Heart left ventricle (tissue), 16 donors: ENCODE measurements around the gene LRRC27. TPM values are rescaled to one million over a fixed set of nuclear protein-coding genes. Genes with fewer than 3 reads are reported as not detected.

Source experiments
- ATAC-seq, 4 donors: fragments of 200-7000 bp; cut with Tn5 transposase; one replicate each; pipeline ENCODE4 v1.9.1; 2020 to 2022; ENCODE audit warnings: moderate library complexity in 4 of 4, mild to moderate bottlenecking in 3 of 4, moderate number of reproducible peaks in 1 of 4
- DNase-seq, 5 donors: peaks; one replicate each; pipeline ENCODE4 v3.0.0-alpha.2; 2020
- H3K27ac ChIP-seq, 12 donors: fragments of 200-600 bp; sonication (generic) in 4 of 12; one replicate each; pipeline versions ENCODE4 v1.5.0 to v1.8.0; 2016 to 2022; ENCODE audit warnings: mild to moderate bottlenecking in 2 of 12
- H3K27me3 ChIP-seq, 9 donors: fragments of 200-600 bp; sonication (generic) in 2 of 9; one replicate each; pipeline versions ENCODE4 v1.5.1 to v1.8.0; 2016 to 2022; ENCODE audit warnings: mild to moderate bottlenecking in 3 of 9
- H3K36me3 ChIP-seq, 9 donors: fragments of 200-600 bp; sonication (generic) in 2 of 9; one replicate each; pipeline versions ENCODE4 v1.5.0 to v1.8.0; 2018 to 2022; ENCODE audit warnings: mild to moderate bottlenecking in 2 of 9
- H3K4me1 ChIP-seq, 12 donors: fragments of 200-600 bp; sonication (generic) in 4 of 12; one replicate each; pipeline versions ENCODE4 v1.5.0 to v1.8.0; 2016 to 2022; ENCODE audit warnings: mild to moderate bottlenecking in 3 of 12
- H3K4me3 ChIP-seq, 12 donors: fragments of 200-600 bp; sonication (generic) in 4 of 12; one replicate each; pipeline versions ENCODE4 v1.5.0 to v1.8.0; 2017 to 2022; ENCODE audit warnings: mild to moderate bottlenecking in 9 of 12, moderate library complexity in 4 of 12
- H3K9me3 ChIP-seq, 12 donors: fragments of 200-600 bp; sonication (generic) in 4 of 12; one replicate each; pipeline versions ENCODE4 v1.5.0 to v1.8.0; 2016 to 2022; ENCODE audit warnings: mild to moderate bottlenecking in 1 of 12
- POLR2A ChIP-seq, 2 donors: fragments of 450-650 bp; IDR thresholded peaks; one replicate each; pipeline ENCODE4 v1.6.1; 2017; ENCODE audit warnings: antibody characterized with exemption in 2 of 2, mild to moderate bottlenecking in 2 of 2, moderate library complexity in 2 of 2
- WGBS, 4 donors: extraction: QIAGEN DNeasy Blood & Tissue Kit in 2 of 4; methylation state at CpG; one replicate each; pipeline versions ENCODE4 v1.1.5 to v1.1.7; 2013 to 2018; 5-methylcytosine and 5-hydroxymethylcytosine counted together
- intact Hi-C, 10 donors: fragments of 100-400 bp; cut with DNase I; formaldehyde crosslinking; loops; one replicate each; pipeline versions ENCODE4 v1.11.1 to v1.14.2; 2022
- polyA plus RNA-seq, 2 donors: library from polyadenylated mRNA; stranded (reverse); fragments of 200-250 nt; gene quantifications; one replicate each; pipeline ENCODE4 v1.2.3, GENCODE V29; 2013
- total RNA-seq, 9 donors: library from RNA; depleted of rRNA in 2 of 9; stranded (reverse); fragments of >200 nt in 2 of 9; fragmentation: NEBNext Ultra II Directional in 3 of 9; extraction: Animal tissue kit (Norgen Biotek cat#: 25700) in 3 of 9; gene quantifications; one replicate each; pipeline versions ENCODE4 v1.1.0 to v1.2.4, GENCODE V29; 2016 to 2023
- TF ChIP-seq, protein P1 (sequence below), 12 donors: fragments of 200-600 bp; sonication (generic) in 4 of 12; IDR thresholded peaks; one replicate each; pipeline versions ENCODE4 v1.5.0 to v1.8.0; 2018 to 2022; ENCODE audit warnings: antibody characterized with exemption in 12 of 12, mild to moderate bottlenecking in 5 of 12
- donor health status: ischemic (EF 13 %, LVEDD 7.1; RV severe dilation, severe dysfunction).
- donor health status: healthy with polysubstance abuse.
- donor health status: DM: no; HTN: yes; CAD: no.
- donor health status: DM: no; HTN: no; CAD: no.
- donor health status: ischemic (EF 25% LVEDD 6.9; RV normal size, moderate dysfunction).
- donor health status: ischemic (EF 25% LVEDD 5.7; RV mildly dilated, moderate dysfunction).
- donor health status: healthy.
- donor health status: DM: yes; HTN: yes; CAD: no.
- donor health status: ischemic (EF 35%, LVEDD 5.7; RV mildly dilated, moderate dysfunction).
- donor health status: nonischemic (EF 11% LVEDD 7.7; RV severe dilation, severe dysfunction).
- donor health status: DM: yes; HTN: yes; CAD: no.
- donor health status: PGD.
- donor health status: ischemic (EF 29% LVEDD 5.4; RV normal size, mild dysfunction).
- donor health status: nonischemic (EF 23%, LVEDD 6.1; RV moderate dilation, normal function).

The LRRC27 gene
- total and polyA plus RNA-seq, 11 donors, result 2.6 to 8.9 (median 5.1) TPM

DNA sequence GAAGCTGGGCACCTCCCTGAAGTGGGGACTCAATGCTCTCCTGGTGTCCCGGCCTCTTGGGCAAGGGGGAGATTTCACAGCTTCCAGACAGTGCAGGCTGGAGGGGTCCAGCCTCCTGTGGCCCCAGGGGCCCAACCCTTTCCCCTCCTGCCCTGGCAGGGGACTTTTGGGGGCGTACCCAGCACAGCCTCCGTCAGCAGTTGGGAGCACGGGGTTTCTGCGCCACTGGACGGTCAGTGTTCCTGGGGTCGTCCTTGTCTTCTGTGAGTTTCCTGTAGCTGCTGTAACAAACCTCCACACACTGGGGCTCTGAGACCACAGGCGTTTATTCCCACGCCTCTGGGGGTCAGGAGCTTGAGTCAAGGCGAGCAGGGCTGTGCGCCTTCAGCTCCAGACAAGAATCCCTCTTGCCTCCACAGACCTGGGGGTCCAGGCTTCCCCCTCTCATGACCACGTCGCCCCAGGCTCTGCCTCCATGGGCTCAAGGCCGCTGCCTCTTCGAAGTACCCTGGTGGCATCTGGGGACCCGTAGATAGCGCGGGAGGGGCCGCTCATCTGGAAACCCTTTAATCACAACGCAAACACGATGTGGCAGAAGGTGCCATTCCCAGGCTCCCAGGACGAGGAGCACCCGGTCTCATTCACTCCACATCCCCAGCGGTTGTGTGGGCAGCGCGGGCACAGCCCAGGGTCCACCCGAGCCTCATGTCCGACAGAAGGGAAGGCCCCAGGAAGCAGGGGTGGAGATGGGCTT is 79.0 kb downstream of the LRRC27 start:
- TF ChIP-seq, protein P1, sequence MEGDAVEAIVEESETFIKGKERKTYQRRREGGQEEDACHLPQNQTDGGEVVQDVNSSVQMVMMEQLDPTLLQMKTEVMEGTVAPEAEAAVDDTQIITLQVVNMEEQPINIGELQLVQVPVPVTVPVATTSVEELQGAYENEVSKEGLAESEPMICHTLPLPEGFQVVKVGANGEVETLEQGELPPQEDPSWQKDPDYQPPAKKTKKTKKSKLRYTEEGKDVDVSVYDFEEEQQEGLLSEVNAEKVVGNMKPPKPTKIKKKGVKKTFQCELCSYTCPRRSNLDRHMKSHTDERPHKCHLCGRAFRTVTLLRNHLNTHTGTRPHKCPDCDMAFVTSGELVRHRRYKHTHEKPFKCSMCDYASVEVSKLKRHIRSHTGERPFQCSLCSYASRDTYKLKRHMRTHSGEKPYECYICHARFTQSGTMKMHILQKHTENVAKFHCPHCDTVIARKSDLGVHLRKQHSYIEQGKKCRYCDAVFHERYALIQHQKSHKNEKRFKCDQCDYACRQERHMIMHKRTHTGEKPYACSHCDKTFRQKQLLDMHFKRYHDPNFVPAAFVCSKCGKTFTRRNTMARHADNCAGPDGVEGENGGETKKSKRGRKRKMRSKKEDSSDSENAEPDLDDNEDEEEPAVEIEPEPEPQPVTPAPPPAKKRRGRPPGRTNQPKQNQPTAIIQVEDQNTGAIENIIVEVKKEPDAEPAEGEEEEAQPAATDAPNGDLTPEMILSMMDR (IDR thresholded peaks at IDR 0.05), result no peak
- no peak for TF ChIP-seq POLR2A (IDR thresholded peaks at IDR 0.05)
- H3K27ac ChIP-seq, result peak overlapping the region in 9 of 12 donors; percentile 4 to 81 (median 31)
- H3K9me3 ChIP-seq, result no peaks in the 10 kb centered on the region
- H3K27me3 ChIP-seq, result no peaks in the 10 kb centered on the region
- ATAC-seq (no peak), DNase-seq (peak in 1 of 5 donors; percentile 54)
- 82 to 89% (median 84%) methylated on average over 19 to 28 of the region's 28 CpGs for WGBS, 4 donors
- peaks cover 0 to 68% (median 44%) of the 10 kb centered on the region in 12 donors for H3K4me1 ChIP-seq
- H3K36me3 ChIP-seq, result peaks cover 0 to 11% (median 6%) of the 10 kb centered on the region in 9 donors
- intact Hi-C loops, result no loop called here
- H3K4me3 ChIP-seq, result no peak overlapping the region

DNA sequence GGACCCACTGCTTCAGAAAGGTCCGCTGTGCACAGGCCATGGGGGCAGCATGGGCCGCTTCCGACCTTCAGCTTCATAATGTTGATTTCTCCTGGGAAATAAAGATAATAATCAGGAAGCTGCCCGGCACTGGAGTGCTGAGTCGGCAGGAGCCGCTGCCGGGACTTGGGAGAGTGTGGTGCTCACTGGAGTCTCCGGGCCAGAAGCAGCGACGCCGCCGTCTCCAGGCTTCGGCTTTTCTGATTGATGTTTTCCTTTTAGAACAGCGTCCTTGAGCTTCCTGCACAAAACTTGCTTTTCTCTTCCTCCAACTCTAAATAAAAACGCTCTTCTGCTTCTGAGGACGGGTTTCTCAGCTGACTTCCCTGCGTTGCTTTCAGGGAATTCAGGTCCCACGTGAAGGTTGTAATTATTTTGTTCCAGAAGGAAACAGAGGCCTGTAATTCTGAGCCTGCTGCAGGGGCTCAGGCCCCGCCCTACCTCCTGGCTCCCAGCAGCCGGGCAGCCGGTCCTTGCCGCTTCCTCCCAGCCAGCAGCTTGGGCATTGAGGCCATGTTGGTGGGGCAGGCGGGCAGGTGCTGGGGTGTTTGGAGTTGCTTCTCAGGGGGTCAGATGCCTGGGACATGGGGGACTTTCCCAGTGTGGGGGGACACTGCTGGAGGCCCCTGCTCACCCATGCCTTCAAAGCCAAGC is 79.7 kb downstream of the LRRC27 start:
- intact Hi-C loops, result no loop called here
- H3K36me3 ChIP-seq, result peaks cover 0 to 3% (median 0%) of the 10 kb centered on the region in 9 donors
- ATAC-seq (no peak), DNase-seq (peak in 1 of 5 donors; percentile 65)
- H3K4me3 ChIP-seq, result no peak overlapping the region
- WGBS, 4 donors, result 39 to 59% (median 50%) methylated on average over 20 to 23 of the region's 23 CpGs
- H3K27ac ChIP-seq, result peak overlapping the region in 9 of 12 donors; percentile 4 to 81 (median 31)
- TF ChIP-seq POLR2A (IDR thresholded peaks at IDR 0.05), result no peak
- TF ChIP-seq, protein P1 (IDR thresholded peaks at IDR 0.05), result no peak
- H3K27me3 ChIP-seq, result no peaks in the 10 kb centered on the region
- peaks cover 0 to 68% (median 44%) of the 10 kb centered on the region in 12 donors for H3K4me1 ChIP-seq
- H3K9me3 ChIP-seq, result no peaks in the 10 kb centered on the region

DNA sequence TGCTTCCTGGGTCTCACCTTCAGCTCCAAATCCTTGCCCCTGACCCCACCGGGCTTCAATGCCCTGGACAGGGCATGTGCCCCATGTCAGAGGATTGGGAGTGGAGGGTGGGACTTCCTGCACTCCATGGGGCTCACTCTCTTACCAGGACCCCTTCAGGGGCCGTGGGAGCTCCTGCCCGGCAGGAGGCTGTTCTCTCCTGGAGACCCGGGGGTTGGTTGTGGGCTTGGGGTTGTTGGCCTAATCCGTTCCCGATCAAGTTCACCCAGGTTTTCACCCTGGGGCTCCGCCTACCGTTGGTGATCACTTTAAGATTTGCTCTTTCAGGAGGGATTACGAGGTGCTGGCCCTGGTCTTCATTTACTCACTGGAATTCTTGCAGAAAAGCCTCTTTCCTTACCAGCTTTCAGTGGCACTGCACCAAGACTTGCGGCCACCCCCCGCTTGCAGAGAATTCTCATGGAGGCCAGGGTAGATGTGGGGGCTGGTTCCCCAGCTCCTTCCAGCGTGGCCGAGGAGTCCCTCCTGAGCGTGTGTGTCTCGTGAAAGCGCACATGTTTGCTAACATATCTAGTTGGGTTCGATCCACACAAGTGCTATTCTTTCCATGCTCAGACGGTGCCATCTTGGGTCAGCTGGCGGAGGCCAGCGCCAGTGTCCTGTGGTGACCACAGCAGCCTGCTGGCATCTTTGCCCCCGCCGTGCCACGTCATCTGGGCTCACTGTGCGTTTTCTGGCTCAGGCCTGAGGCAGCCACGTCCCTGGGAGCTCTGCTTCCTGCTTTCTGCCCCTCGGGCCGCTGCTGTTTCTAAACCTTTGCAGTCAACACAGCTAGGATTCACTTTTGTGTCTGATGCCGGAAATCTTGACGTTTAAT is 80.6 kb downstream of the LRRC27 start:
- H3K9me3 ChIP-seq, result no peaks in the 10 kb centered on the region
- DNase-seq (peak in 1 of 5 donors; percentile 67), ATAC-seq (no peak)
- peaks cover 0 to 67% (median 40%) of the 10 kb centered on the region in 12 donors for H3K4me1 ChIP-seq
- H3K36me3 ChIP-seq, result peaks cover 0 to 6% (median 0%) of the 10 kb centered on the region in 9 donors
- H3K27ac ChIP-seq, result peak overlapping the region in 5 of 12 donors; percentile 25 to 81 (median 50)
- no peak overlapping the region for H3K4me3 ChIP-seq
- WGBS, 4 donors, result 88 to 91% (median 90%) methylated on average over 26 to 29 of the region's 29 CpGs
- TF ChIP-seq POLR2A (IDR thresholded peaks at IDR 0.05), result no peak
- TF ChIP-seq, protein P1 (IDR thresholded peaks at IDR 0.05), result no peak
- no peaks in the 10 kb centered on the region for H3K27me3 ChIP-seq
- intact Hi-C loops, result no loop called here
